K562 (cell line): ENCODE results near the gene EPHA10. TPM values are rescaled to one million over a fixed set of nuclear protein-coding genes. Genes with fewer than 3 reads are reported as not detected.

ENCODE experiments used
- AFF4 ChIP-seq: sonication (generic); formaldehyde crosslinking; IDR thresholded peaks from 2 replicates; pipeline ENCODE4 v1.8.0; 2023; ENCODE audit warnings: mild to moderate bottlenecking, missing genetic modification reagents
- MBD2 ChIP-seq: sonication (generic); IDR thresholded peaks from 2 replicates; pipeline ENCODE4 v1.6.1; 2016; ENCODE audit warnings: low read depth, borderline replicate concordance
- MYC ChIP-seq, 2 experiments: fragments of 250-450 bp in 1 of 2; sonication (Bioruptor Pico) in 1 of 2; IDR thresholded peaks; 2 replicates each; pipeline versions ENCODE4 v1.5.1 to v1.6.1; 2012 to 2021; ENCODE audit warnings: low read depth in 2 of 2, borderline replicate concordance in 1 of 2, improper control_type of control experiment in 1 of 2, low read length in 1 of 2, mild to moderate bottlenecking in 1 of 2, moderate library complexity in 1 of 2
- PATZ1 ChIP-seq: fragments of 250-450 bp; sonication (Bioruptor Pico); IDR thresholded peaks from 2 replicates; pipeline ENCODE4 v1.5.0; 2020; ENCODE audit warnings: mild to moderate bottlenecking, borderline replicate concordance
- POU5F1 ChIP-seq: fragments of 150-350 bp; IDR thresholded peaks from 2 replicates; pipeline ENCODE4 v1.6.1; 2014; ENCODE audit warnings: borderline replicate concordance, low read length, low read depth, mild to moderate bottlenecking; ENCODE audit not compliant: partially characterized antibody
- SMARCA4 ChIP-seq: fragments of 450-650 bp; IDR thresholded peaks from 2 replicates; pipeline ENCODE4 v1.6.1; 2016
- THAP12 ChIP-seq: fragments of 250-450 bp; sonication (Bioruptor Pico); IDR thresholded peaks from 2 replicates; pipeline ENCODE4 v1.9.0; 2021; ENCODE audit warnings: mild to moderate bottlenecking, inconsistent platforms
- ZBTB1 ChIP-seq: sonication (generic); formaldehyde crosslinking; IDR thresholded peaks from 2 replicates; pipeline ENCODE4 v1.8.1; 2023; ENCODE audit warnings: missing genetic modification reagents, low read depth, mild to moderate bottlenecking, borderline replicate concordance
- ZNF165 ChIP-seq: fragments of 250-450 bp; sonication (Bioruptor Pico); IDR thresholded peaks from 2 replicates; pipeline ENCODE4 v1.4.0; 2020; ENCODE audit warnings: borderline replicate concordance
- polyA plus RNA-seq, 8 experiments: library from polyadenylated mRNA; depleted of rRNA in 4 of 8; stranded (reverse) in 5 of 8; unstranded in 3 of 8; fragments of >200 nt; fragmentation: Nextera tagmentation in 2 of 8; fragmentation: Illumina TruSeq in 1 of 8; extraction: Ambion mirVana in 2 of 8; extraction: Trizol in 1 of 8; gene quantifications; 2 replicates each; pipeline versions ENCODE4 v1.2.1 to v1.2.3, GENCODE V29; 2011 to 2014; ENCODE audit warnings: inconsistent platforms in 1 of 8, missing spikeins in 1 of 8
- total RNA-seq, 7 experiments: library from RNA; depleted of rRNA in 6 of 7; stranded (reverse); fragments of >200 nt in 6 of 7; fragmentation: Illumina TruSeq in 2 of 7; extraction: Trizol in 2 of 7; gene quantifications; 2 replicates each; pipeline versions ENCODE4 v1.2.1 to v1.2.3, GENCODE V29; 2011 to 2021; ENCODE audit warnings: low replicate concordance in 1 of 7
- TF ChIP-seq, protein P1 (sequence below): fragments of 250-450 bp; sonication (Bioruptor Pico); IDR thresholded peaks from 2 replicates; pipeline ENCODE4 v1.8.0; 2021; ENCODE audit warnings: moderate library complexity, mild to moderate bottlenecking, inconsistent platforms

EPHA10 gene
- total and polyA plus RNA-seq, 9 of the 15 experiments (the other 6 are each of a cell fraction or from before 2014, with no cell fraction given): 0.03 TPM; not detected in 8

DNA sequence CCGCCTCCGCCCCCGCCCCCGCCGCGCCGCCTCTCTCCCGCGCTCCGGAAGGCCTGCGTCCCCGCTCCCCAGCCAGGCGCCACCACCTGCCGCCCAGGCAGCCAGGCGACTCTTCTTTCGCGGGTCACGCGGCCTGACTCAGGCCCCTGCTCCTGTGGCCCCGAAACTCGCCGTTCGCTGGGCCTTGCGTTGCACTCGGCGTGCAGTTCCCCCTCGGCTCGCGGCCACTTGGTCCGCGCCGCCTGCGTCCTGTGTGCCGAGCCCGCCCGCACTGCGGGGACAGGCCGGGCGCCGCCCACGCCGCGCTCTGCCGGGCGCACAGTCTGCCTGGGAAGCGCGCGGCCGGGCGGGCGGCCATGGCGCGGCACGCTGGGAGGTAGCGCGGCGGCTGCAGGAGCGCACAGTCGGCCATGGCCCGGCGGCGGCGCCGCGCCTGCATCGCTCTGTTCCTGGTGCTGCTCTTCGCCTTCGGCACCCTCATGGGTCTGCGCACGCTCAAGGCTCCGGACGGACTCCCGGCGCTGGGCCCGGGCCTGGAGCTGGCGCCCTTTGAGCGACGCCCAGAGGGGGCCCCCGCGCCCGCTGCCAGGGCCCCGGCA is 29.0 kb upstream of the EPHA10 start, which contains the start of gene MANEAL (continued):
- no peak for TF ChIP-seq PATZ1 (CRISPR knock-in tag)
- TF ChIP-seq, protein P1, sequence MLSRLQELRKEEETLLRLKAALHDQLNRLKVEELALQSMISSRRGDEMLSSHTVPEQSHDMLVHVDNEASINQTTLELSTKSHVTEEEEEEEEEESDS (CRISPR knock-in tag): no peak
- TF ChIP-seq POU5F1: no peak
- TF ChIP-seq AFF4 (CRISPR knock-in tag): no peak
- no peak for TF ChIP-seq MBD2
- 0 out of 2 replicates have a peak, but pooled peaks have one; percentile 29 for TF ChIP-seq THAP12
- no peak for TF ChIP-seq SMARCA4
- TF ChIP-seq ZNF165: no peak
- TF ChIP-seq MYC (IDR thresholded peaks at IDR 0.05; ENCODE audit: low read depth, low read length): peak; percentile 27; the same call in 1 of the 2 replicates
- TF ChIP-seq MYC (CRISPR knock-in tag; IDR thresholded peaks at IDR 0.05; ENCODE audit: borderline replicate concordance, low read depth): no peak
- 0 out of 2 replicates have a peak, but pooled peaks have one; percentile 25 for TF ChIP-seq ZBTB1
